ENCODE data around the gene CEP63.

CEP63 gene

DNA sequence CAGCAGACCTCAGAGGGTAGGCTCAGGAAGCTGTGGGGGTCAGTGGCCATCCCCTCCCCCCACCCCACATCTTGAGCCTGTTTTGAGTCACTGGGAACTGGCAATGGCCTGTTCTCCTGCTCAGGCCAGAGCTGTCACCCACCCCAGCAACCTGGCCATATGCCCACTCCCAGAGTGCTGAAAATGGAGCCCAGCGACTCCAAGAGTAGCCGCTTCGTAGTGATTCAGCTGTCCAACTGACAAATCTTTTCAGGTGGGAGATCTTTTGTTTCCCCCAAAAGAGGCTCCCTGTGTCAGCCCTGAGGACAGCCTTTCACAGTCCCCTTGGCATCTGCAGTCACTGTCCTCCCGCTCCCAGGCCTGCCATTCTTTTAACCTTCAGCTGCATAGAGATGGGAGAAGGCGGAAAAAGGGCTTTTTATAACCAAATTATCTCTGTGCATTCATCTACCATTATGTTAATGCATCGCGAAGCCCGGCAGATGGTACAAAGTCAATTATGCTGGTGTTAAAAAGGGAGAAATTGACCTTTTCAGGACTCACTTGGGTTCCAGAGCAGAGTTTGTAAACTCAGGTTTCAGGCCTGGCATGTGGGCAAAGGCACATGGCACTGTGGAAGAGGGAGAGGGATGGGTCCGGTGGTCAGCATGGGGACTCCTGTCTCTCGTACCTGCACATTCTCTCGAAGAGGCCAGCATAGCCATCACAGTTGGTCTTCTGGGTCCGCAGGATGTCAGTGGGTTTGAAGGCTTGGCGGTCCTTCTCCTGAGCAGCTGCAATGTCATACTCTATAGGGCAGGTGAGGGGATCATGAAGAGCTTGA is 132.8 kb downstream of the CEP63 start:
- H3K9ac ChIP-seq (ENCODE audit: low read depth, low read length) = no peak overlapping the region
- no peaks in the 10 kb centered on the region for H3K27me3 ChIP-seq (ENCODE audit: control insufficient read depth, insufficient read depth, low read length)

DNA sequence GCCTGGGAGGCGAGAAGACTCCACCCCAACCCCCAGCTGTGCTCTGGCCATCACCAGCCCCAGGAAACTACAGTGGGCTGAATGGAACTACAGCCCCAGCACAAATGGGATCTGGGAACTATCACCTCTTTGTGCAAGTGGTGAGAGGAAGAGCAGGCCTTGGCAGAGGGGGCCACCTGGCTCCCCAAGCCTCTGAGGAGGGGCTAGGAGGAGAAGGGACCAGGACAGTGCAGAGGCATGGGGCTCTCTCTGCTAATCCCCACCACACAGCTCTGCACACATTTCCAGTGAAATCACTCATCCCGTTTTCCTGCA is 133.4 kb downstream of the CEP63 start:
- no peaks in the 10 kb centered on the region for H3K36me3 ChIP-seq (ENCODE audit: control insufficient read depth, insufficient read depth, low read length)

More for the DNA sequence above, 132.8 kb downstream of the CEP63 start:
- H3K4me1 ChIP-seq (ENCODE audit: control insufficient read depth, insufficient read depth, low read length) = no peaks in the 10 kb centered on the region
- H3K27ac ChIP-seq (ENCODE audit: low read depth, low read length) = no peak overlapping the region
- no peaks in the 10 kb centered on the region for H3K9me3 ChIP-seq (ENCODE audit: control insufficient read depth, insufficient read depth, low read length)
- no peak overlapping the region for H3K4me3 ChIP-seq (ENCODE audit: low read depth, low read length)
- H3K36me3 ChIP-seq (ENCODE audit: control insufficient read depth, insufficient read depth, low read length) = no peaks in the 10 kb centered on the region

DNA sequence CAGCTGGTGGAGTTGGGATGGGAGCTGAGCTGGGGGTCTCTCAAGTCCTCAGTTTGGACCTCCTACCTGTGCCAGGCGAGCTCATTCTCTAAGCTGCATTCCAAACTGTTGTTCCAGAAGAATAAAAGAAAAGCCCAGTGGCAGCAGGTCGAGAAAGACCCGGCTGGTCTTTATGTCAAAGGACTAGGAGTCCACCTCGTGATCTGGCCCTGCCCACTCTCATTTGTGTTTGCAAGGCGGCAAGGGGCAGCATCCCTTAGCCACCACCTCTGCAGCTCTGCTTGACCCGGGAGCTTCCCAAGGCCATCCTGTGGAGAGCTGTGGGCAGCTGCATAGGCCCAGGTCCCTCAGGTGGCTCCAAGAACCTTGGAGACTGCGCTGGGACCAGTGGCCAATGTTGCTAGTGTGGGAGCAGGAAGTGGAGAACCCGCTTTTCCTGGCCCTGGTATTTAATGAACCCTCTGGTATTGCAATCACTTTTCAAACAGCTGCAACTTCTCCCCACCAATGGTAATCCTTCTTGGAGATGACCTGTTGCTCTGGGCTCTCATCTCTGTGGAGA is 134.1 kb downstream of the CEP63 start:
- Histone ChIP-seq H3K4me1 (ENCODE audit: control insufficient read depth, insufficient read depth, low read length) (no peaks in the 10 kb centered on the region), H3K27me3 (ENCODE audit: control insufficient read depth, insufficient read depth, low read length) (no peaks in the 10 kb centered on the region), H3K9ac (ENCODE audit: low read depth, low read length) (no peak overlapping the region), H3K36me3 (ENCODE audit: control insufficient read depth, insufficient read depth, low read length) (no peaks in the 10 kb centered on the region), H3K27ac (ENCODE audit: low read depth, low read length) (no peak overlapping the region), H3K4me3 (ENCODE audit: low read depth, low read length) (no peak overlapping the region), H3K9me3 (ENCODE audit: control insufficient read depth, insufficient read depth, low read length) (no peaks in the 10 kb centered on the region)

More for the DNA sequence above, 133.4 kb downstream of the CEP63 start:
- H3K4me1 ChIP-seq (ENCODE audit: control insufficient read depth, insufficient read depth, low read length) = no peaks in the 10 kb centered on the region
- H3K27me3 ChIP-seq (ENCODE audit: control insufficient read depth, insufficient read depth, low read length) = no peaks in the 10 kb centered on the region
- no peak overlapping the region for H3K9ac ChIP-seq (ENCODE audit: low read depth, low read length)
- no peaks in the 10 kb centered on the region for H3K9me3 ChIP-seq (ENCODE audit: control insufficient read depth, insufficient read depth, low read length)
- no peak overlapping the region for H3K27ac ChIP-seq (ENCODE audit: low read depth, low read length)
- no peak overlapping the region for H3K4me3 ChIP-seq (ENCODE audit: low read depth, low read length)

DNA sequence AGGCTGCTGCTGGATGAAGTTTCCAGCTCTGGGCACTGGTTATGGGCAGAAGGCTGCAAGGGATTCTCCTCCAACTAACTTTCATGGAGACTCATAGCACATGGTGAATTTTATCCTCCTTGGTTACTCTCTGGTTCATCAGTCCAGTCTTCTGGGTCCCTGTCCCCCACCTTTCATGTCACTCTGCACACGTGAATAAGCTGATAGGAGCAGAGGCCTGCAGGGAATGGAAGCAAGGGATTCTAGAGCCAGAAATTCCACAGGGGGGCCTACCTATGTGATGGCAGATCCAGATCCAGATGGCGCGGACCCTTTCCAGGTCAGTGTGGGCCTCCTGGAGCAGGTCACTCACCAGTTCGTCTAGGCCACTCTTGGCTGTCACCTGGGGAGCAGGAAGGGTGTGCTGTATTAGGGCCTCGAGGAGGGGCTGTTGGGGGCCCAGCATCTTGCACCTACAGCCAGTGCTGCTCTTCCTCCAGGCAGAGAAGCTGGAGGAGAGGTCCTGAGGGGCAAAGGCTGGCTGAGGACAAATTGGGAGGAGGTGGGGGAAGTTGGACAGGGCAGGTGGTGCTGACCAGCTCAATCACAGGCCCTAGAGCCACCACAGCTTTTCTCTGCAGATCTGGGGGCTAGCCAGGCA is 134.7 kb downstream of the CEP63 start:
- H3K4me1 ChIP-seq (ENCODE audit: control insufficient read depth, insufficient read depth, low read length) = no peaks in the 10 kb centered on the region
- H3K9ac ChIP-seq (ENCODE audit: low read depth, low read length) = no peak overlapping the region
- no peaks in the 10 kb centered on the region for H3K36me3 ChIP-seq (ENCODE audit: control insufficient read depth, insufficient read depth, low read length)
- H3K4me3 ChIP-seq (ENCODE audit: low read depth, low read length) = no peak overlapping the region
- no peaks in the 10 kb centered on the region for H3K27me3 ChIP-seq (ENCODE audit: control insufficient read depth, insufficient read depth, low read length)
- H3K27ac ChIP-seq (ENCODE audit: low read depth, low read length) = no peak overlapping the region
- no peaks in the 10 kb centered on the region for H3K9me3 ChIP-seq (ENCODE audit: control insufficient read depth, insufficient read depth, low read length)

DNA sequence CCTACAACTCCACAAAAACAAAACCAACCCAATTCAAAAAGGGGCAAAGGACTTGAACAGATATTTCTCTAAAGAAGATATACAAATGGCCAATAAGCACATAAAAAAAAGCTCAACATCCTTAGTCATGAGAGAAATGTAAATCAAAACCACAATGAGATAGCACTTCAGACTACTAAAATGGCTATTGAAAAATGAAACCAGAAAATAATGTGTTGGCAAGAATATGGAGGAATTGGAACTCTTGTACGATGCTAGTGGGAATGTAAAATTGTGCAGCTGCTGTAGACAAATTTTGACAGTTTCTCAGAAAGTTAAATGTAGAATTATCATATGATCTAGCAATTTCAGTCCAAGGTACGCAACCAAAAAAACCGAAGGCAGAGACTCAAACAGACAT is 136.0 kb downstream of the CEP63 start:
- H3K4me3 ChIP-seq (ENCODE audit: low read depth, low read length) = no peak overlapping the region
- H3K4me1 ChIP-seq (ENCODE audit: control insufficient read depth, insufficient read depth, low read length) = no peaks in the 10 kb centered on the region

DNA sequence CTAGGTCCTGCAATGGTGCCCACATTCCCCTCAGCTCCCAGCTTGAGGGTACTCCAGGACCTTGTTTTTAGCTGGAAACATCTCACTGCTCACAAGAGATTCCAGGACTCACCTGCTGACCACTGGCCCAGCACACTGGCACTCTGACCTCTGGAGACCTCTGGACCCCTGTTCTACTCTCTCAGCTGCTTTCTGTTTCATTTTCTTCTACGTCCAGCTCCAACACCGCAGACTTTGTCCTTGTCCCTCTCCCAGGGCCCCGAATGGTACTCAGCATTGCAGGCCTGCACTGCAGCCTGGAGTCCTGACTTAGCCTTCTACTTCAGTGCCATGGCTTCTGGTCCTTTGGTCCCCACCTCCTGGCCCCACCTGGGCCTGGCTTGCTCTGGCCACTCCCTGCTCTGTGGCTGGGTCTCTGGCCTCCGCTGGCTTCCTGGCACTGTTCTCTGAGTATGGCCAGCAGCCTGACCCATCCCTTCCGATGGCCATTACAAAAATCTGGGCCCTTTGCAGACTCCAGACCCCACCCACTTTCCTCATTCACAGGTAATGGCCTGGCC is 137.0 kb downstream of the CEP63 start:
- Histone ChIP-seq H3K27me3 (ENCODE audit: control insufficient read depth, insufficient read depth, low read length) (no peaks in the 10 kb centered on the region), H3K9ac (ENCODE audit: low read depth, low read length) (no peak overlapping the region), H3K36me3 (ENCODE audit: control insufficient read depth, insufficient read depth, low read length) (no peaks in the 10 kb centered on the region), H3K27ac (ENCODE audit: low read depth, low read length) (no peak overlapping the region), H3K9me3 (ENCODE audit: control insufficient read depth, insufficient read depth, low read length) (no peaks in the 10 kb centered on the region), H3K4me1 (ENCODE audit: control insufficient read depth, insufficient read depth, low read length) (no peaks in the 10 kb centered on the region), H3K4me3 (ENCODE audit: low read depth, low read length) (no peak overlapping the region)

More for the DNA sequence above, 136.0 kb downstream of the CEP63 start:
- Histone ChIP-seq H3K27ac (ENCODE audit: low read depth, low read length) (no peak overlapping the region), H3K9ac (ENCODE audit: low read depth, low read length) (no peak overlapping the region), H3K9me3 (ENCODE audit: control insufficient read depth, insufficient read depth, low read length) (no peaks in the 10 kb centered on the region), H3K36me3 (ENCODE audit: control insufficient read depth, insufficient read depth, low read length) (no peaks in the 10 kb centered on the region), H3K27me3 (ENCODE audit: control insufficient read depth, insufficient read depth, low read length) (no peaks in the 10 kb centered on the region)

DNA sequence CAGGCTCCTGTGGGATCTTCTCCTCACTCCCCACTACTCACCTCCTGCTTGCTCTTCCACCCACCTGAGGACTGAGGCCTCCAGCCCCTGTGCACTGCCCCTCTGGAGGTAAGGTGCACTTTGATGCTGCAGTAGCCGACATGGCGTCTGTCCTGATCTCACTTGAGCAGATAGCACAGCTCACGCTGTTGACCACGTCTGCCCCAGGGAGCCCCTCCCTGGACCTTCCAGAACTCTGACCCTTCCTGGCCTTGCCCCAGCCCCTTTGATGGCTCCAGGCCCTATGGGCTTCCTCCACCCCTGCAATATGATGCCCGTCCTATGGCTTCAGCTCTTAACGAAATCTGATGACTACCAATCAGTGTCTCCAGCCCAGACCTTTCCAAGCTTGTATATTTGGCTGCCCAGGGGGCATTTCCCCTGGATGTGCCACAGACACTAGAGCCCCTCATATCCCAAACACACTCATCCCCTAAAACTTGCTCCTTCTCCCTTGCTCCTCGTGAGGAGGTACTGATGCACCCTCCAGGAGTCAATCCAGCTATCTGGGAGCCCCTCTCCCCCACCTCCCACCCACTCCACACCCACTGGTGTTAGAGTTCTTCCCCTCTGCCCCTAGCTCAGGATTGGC is 137.9 kb downstream of the CEP63 start:
- no peaks in the 10 kb centered on the region for H3K4me1 ChIP-seq (ENCODE audit: control insufficient read depth, insufficient read depth, low read length)
- no peaks in the 10 kb centered on the region for H3K36me3 ChIP-seq (ENCODE audit: control insufficient read depth, insufficient read depth, low read length)
- no peak overlapping the region for H3K9ac ChIP-seq (ENCODE audit: low read depth, low read length)
- H3K9me3 ChIP-seq (ENCODE audit: control insufficient read depth, insufficient read depth, low read length) = no peaks in the 10 kb centered on the region
- H3K4me3 ChIP-seq (ENCODE audit: low read depth, low read length) = no peak overlapping the region
- no peaks in the 10 kb centered on the region for H3K27me3 ChIP-seq (ENCODE audit: control insufficient read depth, insufficient read depth, low read length)
- no peak overlapping the region for H3K27ac ChIP-seq (ENCODE audit: low read depth, low read length)

Measured in HUES48 (cell line).